A549 treated with AZD2906 at 1 μM for 4 hours (cell line): ENCODE data around the gene LCOR. TPM values are rescaled to one million over a fixed set of nuclear protein-coding genes. Genes with fewer than 3 reads are reported as not detected.

Experiments
- total RNA-seq: library from RNA; stranded (reverse); fragments of 200-300 nt; extraction: Qiagen RNA extraction; gene quantifications from 5 replicates; pipeline ENCODE4 v1.2.3, GENCODE V29; 2022

Gene LCOR
- 6.6 to 9.4 TPM (median 8.5 TPM) in 5 replicates for total RNA-seq

DNA sequence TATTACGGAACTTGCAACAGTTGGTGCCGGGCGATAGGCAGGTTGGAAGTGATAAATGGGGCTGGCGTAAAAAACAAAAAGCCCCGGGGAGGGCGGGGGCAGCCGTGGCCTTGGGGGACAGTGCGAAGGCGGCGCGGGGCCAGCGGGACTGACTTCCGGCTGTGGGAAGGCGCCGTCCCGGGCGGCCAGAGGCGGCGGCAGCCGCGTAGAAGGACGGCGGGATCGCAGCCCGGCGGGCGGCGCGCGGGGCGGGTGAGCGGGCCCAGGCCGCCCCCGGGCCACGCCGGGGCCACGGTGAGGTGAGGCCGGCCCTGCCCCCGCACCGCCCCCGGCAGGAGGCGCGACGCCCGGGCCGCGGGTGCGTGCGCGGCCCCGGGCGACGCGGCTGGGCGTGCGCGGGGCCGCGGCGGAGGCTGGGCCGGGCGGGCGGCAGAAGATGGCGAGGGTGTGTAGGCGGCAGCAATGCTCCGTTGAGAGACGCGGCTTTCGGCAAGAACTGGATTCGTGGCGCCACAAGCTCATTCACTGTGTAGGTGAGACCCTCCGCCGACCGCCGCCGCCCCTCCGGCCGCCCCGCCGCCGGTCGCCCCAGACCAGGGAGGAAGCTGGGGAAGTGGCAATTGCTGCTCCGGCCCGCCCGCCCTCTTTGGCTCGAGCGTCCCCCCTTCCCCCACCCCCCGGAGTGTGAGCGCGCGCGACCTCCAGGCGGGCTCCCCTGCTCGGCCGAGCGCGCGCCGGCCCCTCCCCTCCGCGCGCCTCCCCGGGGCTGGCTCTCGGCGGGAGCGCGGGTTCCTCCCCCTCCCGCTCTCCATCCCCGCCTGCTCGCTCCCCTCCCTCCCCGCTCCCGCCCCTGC, at the start of gene LCOR:
TSS of gene LCOR (plus strand) at position 432 of the 854 bp plus-strand sequence. CDS start 116,760 bp downstream, outside the sequence.

Other genes with a start within 250 kb of the LCOR start
- 65.2 to 87.3 TPM (median 75.8 TPM) in 5 replicates for gene TM9SF3, start 245.3 kb upstream of the LCOR start, total RNA-seq
- 0.55 to 0.90 TPM (median 0.58 TPM) in 5 replicates for gene PIK3AP1, start 111.8 kb upstream of the LCOR start, total RNA-seq